ENCODE data around the gene OTUB2. TPM values are rescaled to one million over a fixed set of nuclear protein-coding genes. Genes with fewer than 3 reads are reported as not detected.

The OTUB2 gene
- total RNA-seq, 1 experiment from 2014 or later: 1.2 TPM

DNA sequence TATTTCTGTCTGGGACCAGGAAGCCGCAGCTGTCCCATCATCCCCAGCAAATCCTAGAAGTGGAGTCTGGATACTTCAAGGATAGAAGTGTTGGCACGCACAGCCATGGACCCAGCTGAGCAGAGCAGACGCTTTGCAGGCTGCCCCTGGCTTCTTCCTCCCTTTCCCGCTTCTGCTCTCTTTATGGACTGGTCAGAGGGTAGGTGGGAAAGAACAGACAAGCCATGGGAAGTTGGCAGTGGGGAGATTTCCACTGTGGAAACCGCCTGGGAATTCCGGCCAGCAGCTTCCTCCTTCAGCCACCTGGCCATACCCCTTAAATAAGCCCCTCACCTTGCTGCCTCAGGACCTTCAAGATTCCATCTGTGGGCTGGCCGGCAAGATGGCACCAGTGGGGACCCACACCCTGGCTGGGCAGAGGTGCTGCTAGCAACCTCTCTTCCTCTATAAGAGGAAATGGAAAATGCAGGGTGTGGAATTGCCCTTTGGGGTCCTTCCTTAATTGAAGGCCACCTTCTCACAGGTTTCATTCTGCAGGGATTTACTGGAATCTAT is 20.6 kb downstream of the OTUB2 start:
- ChIA-PET POLR2A (no interaction called here), CTCF (no interaction called here)
- intact Hi-C loops (cut with micrococcal nuclease; ENCODE audit: unreplicated experiment): no loop called here
- Histone ChIP-seq H3K27me3 (replicated peaks; ENCODE audit: control insufficient read depth, insufficient read depth, low read length) (no peaks in the 10 kb centered on the region), H3K36me3 (ENCODE audit: control insufficient read depth, insufficient read depth, low read length) (peaks cover 3% of the 10 kb centered on the region), H3K4me3 (ENCODE audit: low read depth, low read length) (no peak overlapping the region), H3K9me3 (no peaks in the 10 kb centered on the region), H3K4me1 (no peaks in the 10 kb centered on the region)
- H3K27ac Mint-ChIP-seq (ENCODE audit: unreplicated experiment): no peak overlapping the region
- no peaks in the 10 kb centered on the region for H3K9me3 Mint-ChIP-seq (ENCODE audit: unreplicated experiment)
- BruUV-seq (replicated peaks): no TSS peak
- TF ChIP-seq, protein P1, sequence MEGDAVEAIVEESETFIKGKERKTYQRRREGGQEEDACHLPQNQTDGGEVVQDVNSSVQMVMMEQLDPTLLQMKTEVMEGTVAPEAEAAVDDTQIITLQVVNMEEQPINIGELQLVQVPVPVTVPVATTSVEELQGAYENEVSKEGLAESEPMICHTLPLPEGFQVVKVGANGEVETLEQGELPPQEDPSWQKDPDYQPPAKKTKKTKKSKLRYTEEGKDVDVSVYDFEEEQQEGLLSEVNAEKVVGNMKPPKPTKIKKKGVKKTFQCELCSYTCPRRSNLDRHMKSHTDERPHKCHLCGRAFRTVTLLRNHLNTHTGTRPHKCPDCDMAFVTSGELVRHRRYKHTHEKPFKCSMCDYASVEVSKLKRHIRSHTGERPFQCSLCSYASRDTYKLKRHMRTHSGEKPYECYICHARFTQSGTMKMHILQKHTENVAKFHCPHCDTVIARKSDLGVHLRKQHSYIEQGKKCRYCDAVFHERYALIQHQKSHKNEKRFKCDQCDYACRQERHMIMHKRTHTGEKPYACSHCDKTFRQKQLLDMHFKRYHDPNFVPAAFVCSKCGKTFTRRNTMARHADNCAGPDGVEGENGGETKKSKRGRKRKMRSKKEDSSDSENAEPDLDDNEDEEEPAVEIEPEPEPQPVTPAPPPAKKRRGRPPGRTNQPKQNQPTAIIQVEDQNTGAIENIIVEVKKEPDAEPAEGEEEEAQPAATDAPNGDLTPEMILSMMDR (IDR thresholded peaks at IDR 0.05; ENCODE audit: insufficient read depth in 1 of 2, low read depth in 1 of 2, low read length in 1 of 2, severe bottlenecking in 1 of 2, unreplicated experiment in 1 of 2): no peak
- no peaks in the 10 kb centered on the region for H3K27me3 Mint-ChIP-seq (ENCODE audit: insufficient read depth, unreplicated experiment)
- peaks cover 53% of the 10 kb centered on the region for H3K36me3 Mint-ChIP-seq (ENCODE audit: insufficient read depth, unreplicated experiment)
- no peaks in the 10 kb centered on the region for H3K4me1 Mint-ChIP-seq (ENCODE audit: low read depth, unreplicated experiment)
- DNase-seq: no peak
- no peak overlapping the region for H3K4me3 Mint-ChIP-seq (ENCODE audit: unreplicated experiment)

DNA sequence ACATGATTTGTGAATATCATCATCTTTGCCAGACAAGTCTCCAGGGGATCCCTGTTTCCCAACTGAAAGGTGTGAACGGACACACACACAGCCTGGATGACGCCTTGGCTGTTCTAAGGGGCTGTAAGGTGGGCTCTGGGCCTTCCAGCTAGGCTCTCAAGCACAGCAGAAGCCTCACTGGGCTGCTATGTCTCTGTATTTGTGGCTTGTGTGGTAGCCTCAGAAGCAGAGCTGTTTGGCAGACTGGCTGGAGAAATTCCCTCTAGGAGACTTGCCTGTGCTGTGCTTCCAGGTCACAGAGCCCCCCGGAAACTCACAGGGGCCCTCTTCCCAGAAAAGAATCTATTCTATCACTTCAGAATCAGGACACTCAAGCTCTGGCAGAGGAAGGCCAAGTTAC is 21.4 kb downstream of the OTUB2 start:
- intact Hi-C loops (cut with micrococcal nuclease; ENCODE audit: unreplicated experiment): no loop called here
- Mint-ChIP-seq H3K27ac (ENCODE audit: unreplicated experiment) (no peak overlapping the region), H3K4me1 (ENCODE audit: low read depth, unreplicated experiment) (no peaks in the 10 kb centered on the region), H3K9me3 (ENCODE audit: unreplicated experiment) (no peaks in the 10 kb centered on the region), H3K4me3 (ENCODE audit: unreplicated experiment) (no peak overlapping the region), H3K27me3 (ENCODE audit: insufficient read depth, unreplicated experiment) (no peaks in the 10 kb centered on the region), H3K36me3 (ENCODE audit: insufficient read depth, unreplicated experiment) (peaks cover 61% of the 10 kb centered on the region)
- TF ChIP-seq, protein P1 (IDR thresholded peaks at IDR 0.05; ENCODE audit: insufficient read depth in 1 of 2, low read depth in 1 of 2, low read length in 1 of 2, severe bottlenecking in 1 of 2, unreplicated experiment in 1 of 2): no peak
- Histone ChIP-seq H3K9me3 (no peaks in the 10 kb centered on the region), H3K36me3 (ENCODE audit: control insufficient read depth, insufficient read depth, low read length) (peaks cover 3% of the 10 kb centered on the region), H3K27me3 (replicated peaks; ENCODE audit: control insufficient read depth, insufficient read depth, low read length) (no peaks in the 10 kb centered on the region), H3K4me3 (ENCODE audit: low read depth, low read length) (no peak overlapping the region), H3K4me1 (no peaks in the 10 kb centered on the region)
- ChIA-PET CTCF (no interaction called here), POLR2A (no interaction called here)
- no TSS peak for BruUV-seq (replicated peaks)
- DNase-seq: no peak

DNA sequence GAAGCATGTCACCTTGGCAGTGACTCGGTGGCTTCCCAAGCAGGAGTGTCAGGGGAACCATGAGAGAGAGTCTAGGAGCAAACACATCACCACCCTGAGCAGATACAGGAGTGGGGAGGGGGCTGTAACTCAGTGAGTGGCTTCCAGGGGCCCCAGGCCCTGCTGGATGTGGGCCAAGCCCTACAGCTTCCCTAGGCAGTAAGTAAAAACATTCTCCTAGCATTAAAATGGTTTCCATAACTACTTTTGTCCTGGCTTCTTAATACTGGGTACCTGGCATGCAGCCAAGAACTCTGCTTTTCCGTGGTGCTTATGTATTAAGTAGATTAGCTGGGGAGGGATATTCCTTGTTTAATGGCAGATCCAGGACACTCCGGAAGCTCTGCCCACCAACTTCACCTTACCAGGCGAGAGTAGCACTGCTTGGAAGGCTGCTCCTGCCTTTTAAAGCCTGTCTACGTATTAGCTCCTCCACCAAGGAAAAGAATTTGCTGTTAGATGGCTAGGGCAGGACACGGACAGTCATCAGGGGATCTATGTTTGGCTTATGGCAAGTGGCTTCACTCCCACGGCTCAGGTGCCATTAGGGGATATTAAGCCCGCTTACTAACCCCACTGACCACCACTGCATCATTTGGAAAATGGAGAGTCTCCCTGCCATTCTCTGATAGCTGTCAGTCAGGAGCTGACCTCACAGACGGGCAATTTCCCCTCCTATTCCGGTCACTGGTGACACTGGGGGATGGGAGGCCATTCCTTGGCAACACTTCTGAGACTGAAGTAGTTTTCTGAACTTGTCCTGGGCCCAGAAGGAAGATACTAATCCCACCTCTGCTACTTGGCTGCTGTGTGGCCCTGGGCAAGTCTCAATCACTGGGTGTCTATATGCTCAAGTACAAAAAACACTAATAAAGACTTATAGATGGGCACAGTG is 22.8 kb downstream of the OTUB2 start:
- no peaks in the 10 kb centered on the region for H3K4me1 ChIP-seq
- Mint-ChIP-seq H3K4me3 (ENCODE audit: unreplicated experiment) (no peak overlapping the region), H3K9me3 (ENCODE audit: unreplicated experiment) (no peaks in the 10 kb centered on the region), H3K27ac (ENCODE audit: unreplicated experiment) (no peak overlapping the region), H3K36me3 (ENCODE audit: insufficient read depth, unreplicated experiment) (peaks cover 56% of the 10 kb centered on the region), H3K4me1 (ENCODE audit: low read depth, unreplicated experiment) (no peaks in the 10 kb centered on the region), H3K27me3 (ENCODE audit: insufficient read depth, unreplicated experiment) (no peaks in the 10 kb centered on the region)
- no peak for DNase-seq
- H3K9me3 ChIP-seq: no peaks in the 10 kb centered on the region
- peaks cover 3% of the 10 kb centered on the region for H3K36me3 ChIP-seq (ENCODE audit: control insufficient read depth, insufficient read depth, low read length)
- BruUV-seq (replicated peaks): no TSS peak
- H3K27me3 ChIP-seq (replicated peaks; ENCODE audit: control insufficient read depth, insufficient read depth, low read length): no peaks in the 10 kb centered on the region
- ChIA-PET CTCF (interaction anchor here (1.1 kb wide), 1 partner anchor 88 kb away, joined by 3 read pairs; no protein-coding TSS in a partner anchor), POLR2A (no interaction called here)
- TF ChIP-seq, protein P1 (IDR thresholded peaks at IDR 0.05; ENCODE audit: insufficient read depth in 1 of 2, low read depth in 1 of 2, low read length in 1 of 2, severe bottlenecking in 1 of 2, unreplicated experiment in 1 of 2): no peak
- no peak overlapping the region for H3K4me3 ChIP-seq (ENCODE audit: low read depth, low read length)
- intact Hi-C loops (cut with micrococcal nuclease; ENCODE audit: unreplicated experiment): no loop called here
